ENCODE data around the gene PRICKLE4. TPM values are rescaled to one million over a fixed set of nuclear protein-coding genes. Genes with fewer than 3 reads are reported as not detected.
A peak's percentile ranks its signal among the peaks of the same experiment; 100 is the strongest.

Gene PRICKLE4
- total and polyA plus RNA-seq, 2 donors (not counting 1 experiment from before 2014, with no cell fraction given): 0.60 TPM; not detected in 1

DNA sequence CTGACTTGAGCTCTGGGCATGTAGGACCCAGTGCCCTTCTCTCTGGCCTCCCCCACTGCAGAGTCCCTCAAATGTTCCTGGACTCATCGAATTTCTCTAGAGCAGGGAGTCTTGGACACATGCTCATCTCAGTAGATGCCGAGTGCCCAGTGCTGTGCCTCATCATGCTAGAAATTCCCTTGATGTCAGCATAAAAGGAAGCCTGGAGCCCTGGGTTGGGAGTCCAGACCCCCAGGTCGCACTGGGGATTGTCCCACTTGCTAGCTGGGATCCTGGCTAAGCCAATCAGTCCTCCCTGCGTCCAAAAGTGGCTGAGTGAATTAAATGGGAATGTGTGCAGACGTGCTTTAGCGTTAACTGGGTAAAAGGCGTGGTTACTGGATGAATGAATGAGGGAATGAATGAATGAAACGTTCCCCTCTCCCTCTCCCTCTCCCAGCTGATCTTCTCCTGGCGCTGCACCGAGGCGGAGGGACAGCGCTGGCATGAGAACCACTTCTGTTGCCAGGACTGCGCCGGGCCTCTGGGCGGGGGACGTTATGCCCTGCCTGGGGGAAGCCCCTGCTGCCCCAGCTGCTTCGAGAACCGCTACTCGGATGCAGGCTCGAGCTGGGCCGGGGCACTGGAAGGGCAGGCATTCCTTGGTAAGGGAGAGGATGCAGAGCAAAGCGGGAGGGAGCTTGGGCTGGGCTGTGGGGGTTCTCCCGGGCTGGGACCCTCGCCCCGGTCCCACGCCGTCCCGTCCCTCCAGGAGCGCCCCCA, 5.3 kb downstream of the PRICKLE4 start:
- intact Hi-C loops (cut with micrococcal nuclease): loop anchor here (2.0 to 10.0 kb wide), 6 partner anchors 103 to 1093 kb away; partner anchors contain the start of genes CCND3, PRPH2, RPL7L1 and UBR2
- H3K36me3 ChIP-seq (replicated peaks in 1 of 2; ENCODE audit: control extremely low read depth in 1 of 2, control insufficient read depth in 1 of 2, extremely low read depth in 1 of 2, insufficient read depth in 2 of 2, low read length in 1 of 2): peaks cover 0 to 21% of the 10 kb centered on the region in 2 experiments
- H2AFZ ChIP-seq (ENCODE audit: insufficient read depth, low read depth, low read length, poor library complexity, severe bottlenecking): peak overlapping the region; percentile 93
- ChIA-PET CTCF (interaction anchor here (0.6 to 10.0 kb wide), 26 partner anchors 8 to 762 kb away, joined by 3 to 198 read pairs (median 4); partner anchors contain the start of genes BYSL, MED20, TAF8 and TFEB), POLR2A (interaction anchor here (0.6 to 2.7 kb wide), 5 partner anchors 51 to 1160 kb away, joined by 4 to 36 read pairs (median 11); partner anchors contain the start of genes BYSL, MED20, TAF8 and TFEB)
- no peak for ATAC-seq (ENCODE audit: low read depth)
- WGBS (ENCODE audit: insufficient coverage): 25% methylated on average over 23 of the region's 29 CpGs
- no peak for DNase-seq
- peaks cover 20 to 35% of the 10 kb centered on the region in 2 donors for H3K4me1 ChIP-seq (ENCODE audit: control insufficient read depth in 2 of 2, insufficient read depth in 2 of 2, low read length in 2 of 2)
- Mint-ChIP-seq H3K9me3 (ENCODE audit: insufficient read depth) (no peaks in the 10 kb centered on the region), H3K27ac (peak overlapping the region; percentile 98), H3K4me1 (peaks cover 39% of the 10 kb centered on the region), H3K27me3 (no peaks in the 10 kb centered on the region), H3K4me3 (peak overlapping the region; percentile 97)
- no peaks in the 10 kb centered on the region for H3K27me3 ChIP-seq (replicated peaks in 1 of 4; ENCODE audit: control extremely low read depth in 1 of 4, control insufficient read depth in 3 of 4, insufficient read depth in 4 of 4, low read length in 3 of 4)
- H3K9ac ChIP-seq (ENCODE audit: low read length): peak overlapping the region; percentile 96
- peak overlapping the region; percentile 96 for H3K4me2 ChIP-seq (replicated peaks; ENCODE audit: low read depth, low read length, poor library complexity, severe bottlenecking)
- H3K79me2 ChIP-seq (ENCODE audit: control insufficient read depth, insufficient read depth, low read length): peaks cover 24% of the 10 kb centered on the region
- H4K20me1 ChIP-seq (ENCODE audit: control insufficient read depth, insufficient read depth, low read length, poor library complexity, severe bottlenecking): peaks cover 17% of the 10 kb centered on the region
- H3K4me3 ChIP-seq (ENCODE audit: control extremely low read depth in 1 of 5, extremely low read depth in 1 of 5, insufficient read depth in 1 of 5, low read depth in 2 of 5, low read length in 4 of 5): peak overlapping the region in 4 of 5 experiments; percentile 85 to 98 (median 90)
- TF ChIP-seq CTCF (IDR thresholded peaks at IDR 0.05): no peak
- TF ChIP-seq EZH2 (IDR thresholded peaks at IDR 0.05; ENCODE audit: borderline replicate concordance, insufficient read depth, low read depth, low read length, poor library complexity, severe bottlenecking): no peak
- no peak overlapping the region for H3K27ac ChIP-seq (ENCODE audit: low read length in 2 of 2)
- H3K9me3 ChIP-seq (ENCODE audit: control extremely low read depth in 1 of 3, control insufficient read depth in 2 of 3, insufficient read depth in 1 of 3, low read length in 2 of 3): no peaks in the 10 kb centered on the region

Measured in B cell (primary cell).